B cell (primary cell): ENCODE results near the gene PSAPL1. TPM values are rescaled to one million over a fixed set of nuclear protein-coding genes. Genes with fewer than 3 reads are reported as not detected.

Source experiments
- ATAC-seq: fragments of 200-7000 bp; cut with Tn5 transposase; one replicate; pipeline ENCODE4 v1.10.0; 2021; ENCODE audit warnings: low read depth, mild to moderate bottlenecking, moderate number of reproducible peaks, moderate library complexity
- CTCF ChIA-PET: fragments of 350-600 bp; sonication (Branson Sonifier 250); formaldehyde crosslinking; loops from one replicate; lab custom pipeline; 2021; ENCODE audit warnings: antibody characterized with exemption, inconsistent platforms; lab: Charles Lee
- POLR2A ChIA-PET: fragments of 350-600 bp; sonication (Branson Sonifier 250); formaldehyde crosslinking; loops from one replicate; lab custom pipeline; 2021; ENCODE audit warnings: antibody characterized with exemption; lab: Charles Lee
- DNase-seq: peaks from one replicate; pipeline ENCODE4 v3.0.0; 2013
- H2AFZ ChIP-seq: 2 replicates; pipeline ENCODE4 v1.6.1; 2012; ENCODE audit warnings: mild to moderate bottlenecking, low read depth, low read length; ENCODE audit not compliant: insufficient read depth, poor library complexity, severe bottlenecking
- H3K27ac ChIP-seq, 2 donors: 1 replicate in 1 of 2; 2 replicates in 1 of 2; pipeline ENCODE4 v1.5.1; 2012 to 2013; ENCODE audit warnings: low read length in 2 of 2, mild to moderate bottlenecking in 2 of 2, moderate library complexity in 1 of 2
- H3K27me3 ChIP-seq, 4 experiments: fragments of 200-600 bp in 1 of 4; sonication (generic) in 1 of 4; replicated peaks in 1 of 4; 1 replicate in 2 of 4; 2 replicates in 2 of 4; pipeline versions ENCODE4 v1.6.1 to v1.7.0; 2013 to 2016; ENCODE audit warnings: low read length in 3 of 4, mild to moderate bottlenecking in 2 of 4, mixed read lengths in 1 of 4, moderate library complexity in 1 of 4; ENCODE audit not compliant: insufficient read depth in 4 of 4, control insufficient read depth in 3 of 4; ENCODE audit errors: control extremely low read depth in 1 of 4
- H3K36me3 ChIP-seq, 2 experiments: replicated peaks in 1 of 2; 1 replicate in 1 of 2; 2 replicates in 1 of 2; pipeline versions ENCODE4 v1.6.1 to v1.7.1; 2013; ENCODE audit warnings: low read length in 1 of 2; ENCODE audit not compliant: insufficient read depth in 2 of 2, control insufficient read depth in 1 of 2; ENCODE audit errors: control extremely low read depth in 1 of 2, extremely low read depth in 1 of 2
- H3K4me1 ChIP-seq, 2 donors: fragments of 200-600 bp in 1 of 2; sonication (generic) in 1 of 2; 1 replicate in 1 of 2; 2 replicates in 1 of 2; pipeline versions ENCODE4 v1.5.1 to v1.6.1; 2013 to 2017; ENCODE audit warnings: low read length in 2 of 2; ENCODE audit not compliant: control insufficient read depth in 2 of 2, insufficient read depth in 2 of 2
- H3K4me2 ChIP-seq: replicated peaks from 2 replicates; pipeline ENCODE3; 2012; ENCODE audit warnings: mild to moderate bottlenecking, low read depth, low read length; ENCODE audit not compliant: poor library complexity, severe bottlenecking
- H3K4me3 ChIP-seq, 5 experiments: fragments of 200-600 bp in 1 of 5; sonication (generic) in 1 of 5; 1 replicate in 3 of 5; 2 replicates in 2 of 5; pipeline versions ENCODE4 v1.5.1 to v1.7.0; 2011 to 2016; ENCODE audit warnings: low read length in 4 of 5, mild to moderate bottlenecking in 4 of 5, low read depth in 2 of 5, control low read depth in 1 of 5, moderate library complexity in 1 of 5; ENCODE audit not compliant: insufficient read depth in 1 of 5; ENCODE audit errors: control extremely low read depth in 1 of 5, extremely low read depth in 1 of 5
- H3K79me2 ChIP-seq: fragments of 200-600 bp; sonication (generic); one replicate; pipeline ENCODE4 v1.6.0; 2016; ENCODE audit warnings: low read length; ENCODE audit not compliant: control insufficient read depth, insufficient read depth
- H3K9ac ChIP-seq: fragments of 200-600 bp; sonication (generic); 2 replicates; pipeline ENCODE4 v1.6.1; 2017; ENCODE audit warnings: mild to moderate bottlenecking, low read length, moderate library complexity
- H3K9me3 ChIP-seq, 3 donors: one replicate each; pipeline versions ENCODE4 v1.6.1 to v1.7.1; 2013; ENCODE audit warnings: low read length in 2 of 3; ENCODE audit not compliant: control insufficient read depth in 2 of 3, insufficient read depth in 1 of 3; ENCODE audit errors: control extremely low read depth in 1 of 3
- H4K20me1 ChIP-seq: 2 replicates; pipeline ENCODE4 v1.6.0; 2012; ENCODE audit warnings: mild to moderate bottlenecking, low read length; ENCODE audit not compliant: insufficient read depth, control insufficient read depth, poor library complexity, severe bottlenecking
- H3K27ac Mint-ChIP-seq: one replicate; pipeline ENCODE4 v1.8.0; 2021; ENCODE audit warnings: mixed read lengths
- H3K27me3 Mint-ChIP-seq: one replicate; pipeline ENCODE4 v1.8.0; 2021; ENCODE audit warnings: mixed read lengths
- H3K4me1 Mint-ChIP-seq: one replicate; pipeline ENCODE4 v1.8.0; 2021; ENCODE audit warnings: mixed read lengths
- H3K4me3 Mint-ChIP-seq: one replicate; pipeline ENCODE4 v1.8.0; 2021; ENCODE audit warnings: mixed read lengths
- H3K9me3 Mint-ChIP-seq: one replicate; pipeline ENCODE4 v1.8.0; 2022; ENCODE audit warnings: mixed read lengths; ENCODE audit not compliant: insufficient read depth
- CTCF ChIP-seq: fragments of 200-600 bp; IDR thresholded peaks from one replicate; pipeline ENCODE4 v1.8.0; 2022; ENCODE audit warnings: antibody characterized with exemption, mild to moderate bottlenecking
- EZH2 ChIP-seq: IDR thresholded peaks from 2 replicates; pipeline ENCODE4 v1.6.1; 2012; ENCODE audit warnings: borderline replicate concordance, low read depth, mild to moderate bottlenecking, moderate library complexity, low read length; ENCODE audit not compliant: insufficient read depth, poor library complexity, severe bottlenecking
- WGBS: methylation state at CpG from one replicate; pipeline ENCODE4 v1.1.5; 2013; ENCODE audit warnings: missing lambda C conversion rate; ENCODE audit not compliant: insufficient coverage; 5-methylcytosine and 5-hydroxymethylcytosine counted together
- intact Hi-C: fragments of 100-400 bp; cut with micrococcal nuclease; formaldehyde crosslinking; loops from one replicate; pipeline ENCODE4 v1.10.0; 2022
- polyA plus RNA-seq: library from polyadenylated mRNA; depleted of rRNA; stranded (reverse); fragments of >200 nt; gene quantifications from 2 replicates; pipeline ENCODE4 v1.2.3, GENCODE V29; 2012
- total RNA-seq, 2 donors: library from RNA; stranded (reverse); fragments of 120-200 nt in 1 of 2; gene quantifications; 1 replicate in 1 of 2; 2 replicates in 1 of 2; pipeline versions ENCODE4 v1.2.3 to v1.2.4, GENCODE V29; 2013 to 2022

The PSAPL1 gene
- total and polyA plus RNA-seq, 2 donors (not counting 1 experiment from before 2014, with no cell fraction given): not detected

DNA sequence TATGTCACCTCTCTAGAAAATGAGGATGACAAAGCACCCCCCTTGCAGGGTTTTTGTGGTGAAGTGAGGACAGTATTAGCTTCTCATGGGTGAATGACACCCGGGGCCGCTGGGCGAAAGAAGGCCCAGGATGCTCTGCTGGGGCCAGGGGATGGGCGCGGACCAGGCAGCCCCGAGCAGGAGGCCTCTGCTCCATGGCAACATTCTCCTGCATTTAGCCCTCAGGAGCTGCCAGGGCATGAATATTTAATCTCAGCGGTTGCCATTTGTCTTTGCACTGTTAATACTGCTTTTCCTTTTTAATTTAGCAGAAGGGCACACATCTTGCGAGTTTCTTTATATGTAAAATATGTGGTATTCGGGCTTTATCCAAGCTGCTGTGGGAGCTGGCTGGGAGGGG is 30.3 kb upstream of the PSAPL1 start:
- no peak overlapping the region for H3K4me2 ChIP-seq
- H2AFZ ChIP-seq: no peak overlapping the region
- POLR2A ChIA-PET: no interaction called here
- H3K36me3 ChIP-seq: no peaks in the 10 kb centered on the region
- no peak overlapping the region for H3K27ac Mint-ChIP-seq
- no peak for TF ChIP-seq CTCF
- no peak for TF ChIP-seq EZH2
- H3K9me3 ChIP-seq: peaks cover 0 to 17% (median 0%) of the 10 kb centered on the region in 3 donors
- no peak overlapping the region for H3K4me3 Mint-ChIP-seq
- no peaks in the 10 kb centered on the region for H3K79me2 ChIP-seq
- no peak overlapping the region for H3K9ac ChIP-seq
- H3K27ac ChIP-seq: no peak overlapping the region
- no peaks in the 10 kb centered on the region for H3K9me3 Mint-ChIP-seq
- 88% methylated on average over 9 of the region's 9 CpGs for WGBS
- no peaks in the 10 kb centered on the region for H3K27me3 ChIP-seq
- no peaks in the 10 kb centered on the region for H3K4me1 ChIP-seq
- H4K20me1 ChIP-seq: no peaks in the 10 kb centered on the region
- no peak for ATAC-seq
- H3K4me3 ChIP-seq: no peak overlapping the region
- H3K27me3 Mint-ChIP-seq: peaks cover 3% of the 10 kb centered on the region
- H3K4me1 Mint-ChIP-seq: no peaks in the 10 kb centered on the region
- no peak for DNase-seq
- CTCF ChIA-PET: no interaction called here
- intact Hi-C loops: no loop called here

- DNase-seq (no peak), ATAC-seq (no peak)
- Histone ChIP-seq H2AFZ (no peak overlapping the region), H3K4me2 (no peak overlapping the region), H3K4me1 (no peaks in the 10 kb centered on the region), H3K27ac (no peak overlapping the region), H3K79me2 (no peaks in the 10 kb centered on the region), H3K9me3 (peaks cover 0 to 19% (median 0%) of the 10 kb centered on the region in 3 donors), H3K4me3 (no peak overlapping the region), H4K20me1 (no peaks in the 10 kb centered on the region), H3K36me3 (no peaks in the 10 kb centered on the region), H3K9ac (no peak overlapping the region), H3K27me3 (no peaks in the 10 kb centered on the region)
- 74% methylated on average over 5 of the region's 5 CpGs for WGBS
- Mint-ChIP-seq H3K27me3 (peaks cover 3% of the 10 kb centered on the region), H3K27ac (no peak overlapping the region), H3K9me3 (no peaks in the 10 kb centered on the region), H3K4me3 (no peak overlapping the region), H3K4me1 (no peaks in the 10 kb centered on the region)
- ChIA-PET POLR2A (no interaction called here), CTCF (no interaction called here)
- intact Hi-C loops: no loop called here
- no peak for TF ChIP-seq CTCF
- TF ChIP-seq EZH2: no peak
These were observed 29.5 kb upstream of the PSAPL1 start for GRCh38 chr4:7464259-7464655.
